ENCODE measurements around the gene TUBGCP6.

- TF ChIP-seq, protein P1, sequence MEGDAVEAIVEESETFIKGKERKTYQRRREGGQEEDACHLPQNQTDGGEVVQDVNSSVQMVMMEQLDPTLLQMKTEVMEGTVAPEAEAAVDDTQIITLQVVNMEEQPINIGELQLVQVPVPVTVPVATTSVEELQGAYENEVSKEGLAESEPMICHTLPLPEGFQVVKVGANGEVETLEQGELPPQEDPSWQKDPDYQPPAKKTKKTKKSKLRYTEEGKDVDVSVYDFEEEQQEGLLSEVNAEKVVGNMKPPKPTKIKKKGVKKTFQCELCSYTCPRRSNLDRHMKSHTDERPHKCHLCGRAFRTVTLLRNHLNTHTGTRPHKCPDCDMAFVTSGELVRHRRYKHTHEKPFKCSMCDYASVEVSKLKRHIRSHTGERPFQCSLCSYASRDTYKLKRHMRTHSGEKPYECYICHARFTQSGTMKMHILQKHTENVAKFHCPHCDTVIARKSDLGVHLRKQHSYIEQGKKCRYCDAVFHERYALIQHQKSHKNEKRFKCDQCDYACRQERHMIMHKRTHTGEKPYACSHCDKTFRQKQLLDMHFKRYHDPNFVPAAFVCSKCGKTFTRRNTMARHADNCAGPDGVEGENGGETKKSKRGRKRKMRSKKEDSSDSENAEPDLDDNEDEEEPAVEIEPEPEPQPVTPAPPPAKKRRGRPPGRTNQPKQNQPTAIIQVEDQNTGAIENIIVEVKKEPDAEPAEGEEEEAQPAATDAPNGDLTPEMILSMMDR (IDR thresholded peaks at IDR 0.05), result no peak
- TF ChIP-seq EZH2 (IDR thresholded peaks at IDR 0.05; ENCODE audit: borderline replicate concordance, insufficient read depth, low read depth, low read length, poor library complexity, severe bottlenecking), result no peak
These were observed 11.6 kb downstream of the TUBGCP6 start for GRCh38 chr22:50233223-50233622.

All from B cell (primary cell).